GM19468 (cell line): ENCODE data around the gene CDC34.
A peak's percentile ranks its signal among the peaks of the same experiment; 100 is the strongest.

Source experiments
- ATAC-seq: cut with Tn5 transposase; IDR thresholded peaks from one replicate; pipeline ENCODE4 v1.9.1; 2021; ENCODE audit warnings: mild to moderate bottlenecking, moderate library complexity, moderate number of reproducible peaks; ENCODE audit not compliant: unreplicated experiment; ENCODE audit errors: extremely low read depth

CDC34 gene

DNA sequence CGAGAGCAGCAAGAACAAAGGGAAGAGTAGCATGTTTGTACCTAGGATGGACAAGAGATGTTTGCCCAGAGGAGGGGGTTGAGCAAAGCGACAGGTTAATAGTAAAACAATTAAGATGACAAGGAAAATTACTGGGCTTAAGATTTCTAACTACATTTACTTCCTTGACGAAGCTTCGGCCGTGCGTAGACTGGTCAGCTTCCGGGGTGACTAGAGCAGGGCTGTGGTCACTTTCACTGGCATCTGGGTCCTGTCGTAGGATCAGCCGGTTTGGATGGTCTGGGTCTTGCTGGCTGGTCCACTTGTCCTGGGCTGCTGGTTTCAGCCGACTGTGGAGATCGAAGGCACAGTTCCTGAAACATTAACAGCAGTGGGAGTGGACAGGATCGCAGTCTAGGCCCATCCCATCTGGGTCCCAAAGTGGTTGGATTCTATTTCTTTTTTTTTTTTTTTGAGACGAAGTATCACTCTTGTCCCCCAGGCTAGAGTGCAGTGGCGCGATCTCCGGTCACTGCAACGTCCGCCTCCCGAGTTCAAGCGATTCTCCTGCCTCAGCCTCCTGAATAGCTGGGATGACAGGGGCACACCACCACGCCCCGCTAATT lies 35.8 kb downstream of the CDC34 start:
- ATAC-seq: no peak

- ATAC-seq: no peak
These were observed 38.7 kb downstream of the CDC34 start for GRCh38 chr19:570251-570686.

GRCh38 chr19:570937-571565 lies 39.5 kb downstream of the CDC34 start:
- no peak for ATAC-seq

- no peak for ATAC-seq
These were observed 40.0 kb downstream of the CDC34 start for GRCh38 chr19:571566-571974.

DNA sequence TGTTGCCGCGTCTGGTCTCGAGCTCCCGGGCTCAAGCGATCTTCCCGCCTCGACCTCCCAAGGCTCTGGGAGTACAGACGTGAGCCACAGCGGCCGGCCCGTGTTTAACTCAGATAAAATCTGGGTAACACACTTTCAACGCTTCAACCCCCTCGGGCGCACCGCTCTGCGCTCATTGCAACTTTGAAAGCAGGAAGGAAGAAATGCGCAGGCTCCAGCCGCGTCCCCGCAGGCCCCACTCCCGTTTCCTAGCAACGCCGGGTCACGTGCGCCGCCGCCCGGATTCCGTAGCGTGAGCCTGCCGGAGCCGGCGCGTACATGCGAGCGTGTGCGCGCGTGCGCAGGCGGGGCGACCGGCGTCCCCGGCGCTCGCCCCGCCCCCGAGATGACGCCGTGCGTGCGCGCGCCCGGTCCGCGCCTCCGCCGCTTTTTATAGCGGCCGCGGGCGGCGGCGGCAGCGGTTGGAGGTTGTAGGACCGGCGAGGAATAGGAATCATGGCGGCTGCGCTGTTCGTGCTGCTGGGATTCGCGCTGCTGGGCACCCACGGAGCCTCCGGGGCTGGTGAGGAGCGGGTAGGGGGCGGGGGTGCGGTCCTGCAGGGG lies 40.7 kb downstream of the CDC34 start, which contains the start of gene BSG:
BSG (plus strand) TSS at position 457 of the 603 bp plus-strand sequence; CDS start at position 496, 39 bp downstream.
- ATAC-seq: peak; percentile 64

GRCh38 chr19:572743-573518 lies 41.4 kb downstream of the CDC34 start:
- peak; percentile 8 for ATAC-seq

DNA sequence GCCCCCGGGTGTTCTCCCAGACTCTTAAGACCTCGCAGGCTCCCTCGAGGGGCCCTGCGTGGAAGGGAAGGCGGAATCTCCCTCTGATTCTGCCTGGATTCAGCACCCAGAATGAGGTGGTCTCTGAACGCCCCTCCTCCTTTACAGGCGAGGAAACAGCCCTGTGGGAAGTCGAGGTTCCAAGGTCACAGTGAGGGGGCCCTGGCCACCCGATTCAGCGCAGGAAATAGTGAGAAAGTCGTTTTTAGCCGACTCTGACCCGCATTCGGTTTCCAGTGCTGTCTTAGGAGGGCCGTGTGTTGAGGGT lies 41.9 kb downstream of the CDC34 start:
- no peak for ATAC-seq

GRCh38 chr19:574658-575526 lies 43.3 kb downstream of the CDC34 start:
- ATAC-seq: no peak

GRCh38 chr19:575527-576506 lies 44.3 kb downstream of the CDC34 start:
- no peak for ATAC-seq

DNA sequence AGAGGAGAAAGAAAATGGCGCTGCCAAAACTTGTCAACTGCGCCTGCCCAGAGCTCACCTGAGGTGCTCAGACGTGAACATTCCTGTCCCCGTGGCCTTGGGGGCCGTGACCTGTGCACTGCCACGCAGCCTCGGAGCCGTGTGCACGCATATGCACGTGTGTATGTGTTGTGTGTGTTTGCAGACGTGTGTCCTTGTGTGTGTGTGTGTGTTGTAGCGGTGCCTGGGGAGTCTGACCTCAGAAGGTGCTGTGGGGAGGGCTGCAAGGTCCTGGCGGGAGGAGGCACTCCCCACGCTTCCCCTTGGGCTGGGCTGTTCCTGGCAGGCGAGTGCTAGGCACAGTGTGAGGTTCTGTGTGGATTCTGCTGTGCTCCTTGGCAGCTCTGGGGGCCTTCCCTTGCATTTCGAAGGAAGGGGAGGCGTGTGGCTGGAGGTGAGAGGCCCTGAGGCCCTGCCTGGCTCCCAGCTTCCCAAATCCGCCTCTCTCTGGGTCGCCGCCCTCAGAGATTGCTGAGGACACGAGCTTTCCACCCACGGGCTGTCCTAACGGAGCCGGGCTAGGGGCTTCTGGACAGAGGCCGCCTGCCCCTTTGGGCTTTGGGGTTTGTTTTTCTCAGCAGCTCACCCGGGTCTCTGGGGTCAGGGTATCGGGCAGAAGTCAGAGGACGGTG lies 45.3 kb downstream of the CDC34 start:
- ATAC-seq: no peak

GRCh38 chr19:577439-578392 lies 46.2 kb downstream of the CDC34 start:
- no peak for ATAC-seq

- ATAC-seq: no peak
These were observed 47.7 kb downstream of the CDC34 start for GRCh38 chr19:579111-579841.

GRCh38 chr19:579842-580155 lies 48.2 kb downstream of the CDC34 start:
- ATAC-seq: no peak

DNA sequence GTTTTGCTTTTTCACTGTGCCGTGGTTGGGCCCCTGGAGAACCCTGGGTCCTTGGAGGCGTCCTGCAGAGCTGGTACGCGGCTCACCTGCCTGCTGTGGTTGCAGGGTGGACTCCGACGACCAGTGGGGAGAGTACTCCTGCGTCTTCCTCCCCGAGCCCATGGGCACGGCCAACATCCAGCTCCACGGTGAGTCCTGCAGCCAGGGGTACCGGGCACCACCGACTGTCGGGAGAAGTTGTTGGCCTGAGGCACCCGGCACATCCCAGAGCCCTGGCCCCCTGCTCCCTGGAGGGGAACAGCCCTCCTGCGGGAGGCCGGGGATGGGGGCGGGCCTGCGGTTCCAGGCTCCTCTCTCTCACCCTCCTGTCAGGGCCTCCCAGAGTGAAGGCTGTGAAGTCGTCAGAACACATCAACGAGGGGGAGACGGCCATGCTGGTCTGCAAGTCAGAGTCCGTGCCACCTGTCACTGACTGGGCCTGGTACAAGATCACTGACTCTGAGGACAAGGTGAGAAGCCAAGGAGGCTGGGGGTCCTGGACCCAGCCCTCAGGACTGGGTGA lies 48.8 kb downstream of the CDC34 start:
- no peak for ATAC-seq

DNA sequence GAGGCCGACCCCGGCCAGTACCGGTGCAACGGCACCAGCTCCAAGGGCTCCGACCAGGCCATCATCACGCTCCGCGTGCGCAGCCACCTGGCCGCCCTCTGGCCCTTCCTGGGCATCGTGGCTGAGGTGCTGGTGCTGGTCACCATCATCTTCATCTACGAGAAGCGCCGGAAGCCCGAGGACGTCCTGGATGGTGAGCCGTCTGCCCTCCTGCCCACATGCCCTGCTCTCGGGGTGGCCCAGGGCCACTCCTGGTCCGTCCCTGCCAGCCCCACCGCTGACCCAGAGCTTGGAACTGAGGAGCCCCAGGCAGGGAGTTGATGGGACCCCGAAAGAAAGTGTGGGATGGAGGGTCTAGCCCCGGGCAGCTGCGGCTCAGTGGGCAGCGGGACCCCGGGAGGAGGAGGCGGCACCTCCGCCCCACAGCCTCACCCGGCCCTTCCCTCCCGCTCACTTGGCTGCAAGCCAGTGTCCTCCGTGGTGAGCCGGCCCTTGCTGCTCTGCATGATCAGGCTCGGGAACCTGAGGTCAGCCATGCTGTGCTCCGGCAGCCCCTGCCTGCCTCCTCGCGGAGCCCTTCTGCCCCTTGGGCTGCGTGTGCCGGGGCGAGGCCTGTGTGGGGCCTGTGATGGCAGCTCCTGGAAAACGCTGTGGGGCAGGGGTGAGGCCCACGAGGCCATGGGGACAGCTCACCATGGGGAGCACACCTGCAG lies 50.0 kb downstream of the CDC34 start:
- no peak for ATAC-seq
